NT2/D1 (cell line): Measurements from ENCODE around the gene RELL1.

Experiments used
- DNase-seq: peaks from one replicate; pipeline ENCODE4 v3.0.0-alpha.2; 2011; ENCODE audit warnings: low read depth, low spot score
- H3K27me3 ChIP-seq: 2 replicates; pipeline ENCODE4 v1.6.0; 2011; ENCODE audit warnings: mild to moderate bottlenecking; ENCODE audit not compliant: insufficient read length, insufficient read depth
- H3K36me3 ChIP-seq: 2 replicates; pipeline ENCODE4 v1.6.1; 2011; ENCODE audit warnings: mild to moderate bottlenecking, low read length, mixed read lengths; ENCODE audit not compliant: insufficient read depth, insufficient read length
- H3K4me1 ChIP-seq: 2 replicates; pipeline ENCODE4 v1.5.1; 2011; ENCODE audit not compliant: insufficient read depth, insufficient read length
- H3K4me3 ChIP-seq: 2 replicates; pipeline ENCODE4 v1.5.1; 2011; ENCODE audit warnings: low read depth; ENCODE audit not compliant: insufficient read length
- H3K9ac ChIP-seq: 2 replicates; pipeline ENCODE4 v1.6.0; 2011; ENCODE audit warnings: low read depth; ENCODE audit not compliant: insufficient read length
- H3K9me3 ChIP-seq: 2 replicates; pipeline ENCODE4 v1.5.1; 2011; ENCODE audit warnings: mild to moderate bottlenecking, low read length; ENCODE audit not compliant: insufficient read depth
- SUZ12 ChIP-seq: IDR thresholded peaks from 2 replicates; pipeline ENCODE4 v1.6.1; 2011; ENCODE audit not compliant: insufficient read length, insufficient read depth; ENCODE audit errors: extremely low read depth
- YY1 ChIP-seq: IDR thresholded peaks from 2 replicates; pipeline ENCODE4 v1.6.1; 2011; ENCODE audit not compliant: insufficient read length, insufficient read depth
- ZNF274 ChIP-seq: IDR thresholded peaks from 2 replicates; pipeline ENCODE4 v1.6.1; 2011; ENCODE audit warnings: mild to moderate bottlenecking, low read depth, low read length

The RELL1 gene

DNA sequence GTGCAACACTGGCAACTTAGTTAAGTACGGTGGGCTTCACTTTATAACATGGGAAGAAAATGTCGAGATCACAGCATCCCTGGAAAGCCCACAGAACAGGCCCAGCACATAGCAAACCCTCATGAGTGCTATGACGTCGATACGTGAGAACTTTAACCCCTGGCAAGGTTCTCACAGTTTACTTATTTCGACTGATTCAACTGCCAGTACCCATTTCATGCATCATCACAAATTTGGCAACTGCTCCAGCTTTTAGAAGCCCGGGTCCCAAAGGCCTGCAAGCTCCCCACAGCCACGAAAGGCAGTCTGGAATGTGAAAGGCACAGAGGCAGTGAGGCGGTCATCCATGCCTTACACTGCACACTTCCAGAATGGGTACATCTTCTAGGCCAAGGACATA is 41.2 kb downstream of the RELL1 start:
- no peaks in the 10 kb centered on the region for H3K27me3 ChIP-seq
- no peak overlapping the region for H3K9ac ChIP-seq
- no peak overlapping the region for H3K4me3 ChIP-seq
- no peaks in the 10 kb centered on the region for H3K9me3 ChIP-seq
- peaks cover 4% of the 10 kb centered on the region for H3K4me1 ChIP-seq
- no peak for DNase-seq
- no peak for TF ChIP-seq YY1
- no peak for TF ChIP-seq SUZ12
- no peak for TF ChIP-seq ZNF274
- peaks cover 8% of the 10 kb centered on the region for H3K36me3 ChIP-seq

DNA sequence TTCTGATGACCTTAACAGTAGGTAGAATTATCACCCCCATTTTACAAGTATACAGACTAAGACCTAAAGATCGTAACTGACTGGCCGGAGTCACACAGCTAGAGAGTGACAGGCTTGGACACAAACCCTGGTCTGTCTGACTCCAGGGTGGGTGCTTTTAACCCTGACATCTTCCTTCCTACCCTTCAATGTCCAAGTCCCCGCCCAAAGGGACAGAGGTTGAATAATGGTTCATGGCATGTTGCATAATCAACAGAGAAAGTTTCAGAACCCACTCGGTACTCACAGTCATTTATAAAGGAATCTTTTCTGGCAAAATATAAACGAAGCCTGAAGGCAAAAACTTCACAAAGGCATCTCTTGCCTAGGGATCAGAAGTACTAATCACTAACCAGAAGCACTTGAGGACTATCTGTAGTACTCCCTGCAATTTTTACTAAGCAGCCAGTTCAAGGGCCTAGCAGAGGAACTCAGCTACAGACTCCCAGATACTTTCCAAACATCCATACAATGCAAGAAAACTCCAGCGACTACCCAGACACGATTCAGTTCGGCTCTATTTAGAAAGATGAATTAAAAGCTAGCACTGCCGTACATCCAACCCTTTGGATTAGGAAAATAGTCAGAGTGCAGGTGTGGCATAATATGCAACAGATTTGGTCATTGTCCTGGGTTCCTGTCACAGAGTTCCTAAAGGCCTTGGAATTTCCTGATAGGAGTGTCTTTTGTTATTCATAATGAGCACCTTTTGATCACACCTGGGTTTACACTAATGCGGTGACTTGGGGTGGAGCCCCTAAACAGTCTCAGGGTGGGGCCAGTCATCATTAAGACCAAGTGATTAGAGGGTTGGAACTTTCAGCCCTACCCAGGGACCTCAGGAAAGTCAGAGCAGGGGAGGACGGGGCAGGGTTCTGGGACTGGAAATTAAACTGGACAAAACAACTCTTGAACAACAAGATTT is 44.0 kb downstream of the RELL1 start:
- Histone ChIP-seq H3K27me3 (no peaks in the 10 kb centered on the region), H3K36me3 (peaks cover 19% of the 10 kb centered on the region), H3K4me3 (no peak overlapping the region), H3K9ac (no peak overlapping the region), H3K9me3 (no peaks in the 10 kb centered on the region), H3K4me1 (peaks cover 2% of the 10 kb centered on the region)
- TF ChIP-seq ZNF274 (no peak), YY1 (no peak), SUZ12 (no peak)
- DNase-seq, result no peak

DNA sequence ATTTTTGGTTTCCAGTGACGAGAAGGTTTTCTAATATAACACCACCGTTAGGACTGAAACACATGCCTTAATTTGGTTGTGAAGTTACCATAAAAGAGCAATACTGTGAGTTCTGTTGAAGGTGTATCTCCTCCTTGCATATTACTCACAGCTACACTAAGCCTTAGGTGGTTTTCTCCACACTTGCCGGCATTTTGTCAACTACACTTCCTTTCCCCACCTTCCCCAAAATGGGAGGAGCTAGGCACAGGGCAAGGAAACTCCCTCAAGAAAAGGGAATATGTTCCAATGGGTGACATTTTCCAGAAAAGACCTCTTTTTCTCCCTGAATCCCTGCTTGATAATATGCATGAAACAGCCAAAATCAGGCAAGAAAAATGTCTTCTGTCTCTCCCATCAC is 44.8 kb downstream of the RELL1 start:
- no peak for DNase-seq
- Histone ChIP-seq H3K4me1 (peaks cover 2% of the 10 kb centered on the region), H3K4me3 (no peak overlapping the region), H3K9ac (no peak overlapping the region), H3K27me3 (no peaks in the 10 kb centered on the region), H3K9me3 (no peaks in the 10 kb centered on the region), H3K36me3 (peaks cover 16% of the 10 kb centered on the region)
- TF ChIP-seq ZNF274 (no peak), YY1 (no peak), SUZ12 (no peak)

DNA sequence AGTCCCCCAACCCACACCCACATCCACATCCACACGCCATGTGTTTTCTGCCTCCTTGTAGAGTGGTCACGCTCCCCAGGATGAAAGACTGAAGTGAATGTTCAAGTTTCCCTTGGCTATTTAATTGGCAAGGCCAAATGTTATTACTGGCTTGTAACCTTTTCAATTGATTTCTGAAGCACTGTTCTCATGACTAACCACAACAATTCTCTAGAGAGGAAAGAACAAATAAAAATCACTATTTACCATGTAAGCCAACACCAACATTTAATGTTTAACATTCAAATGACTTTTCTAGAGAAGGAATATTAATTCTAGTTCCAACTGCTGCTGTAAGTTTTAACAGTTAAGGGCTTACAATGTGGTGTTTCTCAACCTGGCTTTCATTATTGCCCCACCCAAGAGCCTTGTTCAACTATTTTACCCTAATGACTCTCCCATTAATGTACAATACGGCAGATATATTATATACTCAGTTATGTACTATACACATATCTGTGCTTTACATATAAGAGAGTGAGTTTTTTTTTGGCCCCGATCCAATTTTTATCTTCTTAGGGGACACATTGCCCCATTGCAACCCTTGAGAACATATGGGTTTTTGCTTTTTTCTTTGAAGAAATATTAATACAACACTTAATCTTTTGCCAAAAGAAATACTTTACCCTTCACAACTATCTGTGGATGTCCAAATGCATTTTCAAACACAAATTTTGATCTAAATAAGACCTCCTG is 46.5 kb downstream of the RELL1 start:
- no peaks in the 10 kb centered on the region for H3K27me3 ChIP-seq
- H3K36me3 ChIP-seq, result peaks cover 18% of the 10 kb centered on the region
- H3K4me3 ChIP-seq, result no peak overlapping the region
- DNase-seq, result no peak
- no peak for TF ChIP-seq SUZ12
- no peak for TF ChIP-seq ZNF274
- TF ChIP-seq YY1, result no peak
- H3K9me3 ChIP-seq, result no peaks in the 10 kb centered on the region
- H3K9ac ChIP-seq, result no peak overlapping the region
- no peaks in the 10 kb centered on the region for H3K4me1 ChIP-seq

DNA sequence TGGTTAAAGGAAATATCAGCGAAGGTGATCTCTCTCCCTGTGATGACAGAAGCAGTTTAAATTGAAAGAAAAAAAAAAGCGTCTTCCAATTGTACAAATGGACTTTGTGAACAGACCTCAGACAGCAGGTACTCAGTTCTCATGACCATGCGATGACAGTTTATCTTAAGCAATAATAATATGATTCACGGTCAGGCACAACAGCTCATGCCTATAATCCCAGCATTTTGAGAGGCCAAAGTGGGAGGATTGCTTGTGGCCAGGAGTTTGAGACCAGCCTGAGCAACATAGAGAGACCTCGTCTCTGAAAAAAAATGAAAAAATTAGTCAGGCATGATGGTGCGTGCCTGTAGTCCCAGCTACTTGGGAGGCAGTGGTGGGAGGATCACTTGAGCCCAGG is 51.0 kb downstream of the RELL1 start:
- TF ChIP-seq SUZ12, result no peak
- DNase-seq, result no peak
- no peaks in the 10 kb centered on the region for H3K9me3 ChIP-seq
- H3K36me3 ChIP-seq, result peaks cover 39% of the 10 kb centered on the region
- no peak overlapping the region for H3K4me3 ChIP-seq
- no peaks in the 10 kb centered on the region for H3K4me1 ChIP-seq
- no peak overlapping the region for H3K9ac ChIP-seq
- no peaks in the 10 kb centered on the region for H3K27me3 ChIP-seq

DNA sequence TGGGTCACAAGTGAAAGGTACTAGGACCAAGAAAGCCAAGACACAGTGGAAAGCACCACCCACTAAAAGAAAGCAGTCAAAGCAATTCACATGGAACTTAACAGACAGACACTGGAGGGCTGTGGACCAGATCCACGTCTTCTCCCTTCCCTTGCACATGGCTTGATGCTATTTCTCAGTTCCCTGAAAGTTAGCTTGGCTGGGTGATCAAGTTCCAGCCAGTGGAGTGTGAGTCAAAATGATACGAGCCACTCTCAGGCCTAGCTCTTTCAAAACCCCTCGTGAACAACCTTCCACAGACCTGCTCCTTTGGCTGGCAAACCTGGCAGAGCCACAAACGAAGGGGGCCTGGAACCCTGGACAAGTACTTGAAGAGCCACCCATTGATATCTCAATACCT is 52.0 kb downstream of the RELL1 start:
- Histone ChIP-seq H3K27me3 (no peaks in the 10 kb centered on the region), H3K4me3 (no peak overlapping the region), H3K9me3 (no peaks in the 10 kb centered on the region), H3K9ac (no peak overlapping the region), H3K4me1 (no peaks in the 10 kb centered on the region), H3K36me3 (peaks cover 46% of the 10 kb centered on the region)
- no peak for DNase-seq
- TF ChIP-seq ZNF274, result no peak
- no peak for TF ChIP-seq YY1
- no peak for TF ChIP-seq SUZ12

DNA sequence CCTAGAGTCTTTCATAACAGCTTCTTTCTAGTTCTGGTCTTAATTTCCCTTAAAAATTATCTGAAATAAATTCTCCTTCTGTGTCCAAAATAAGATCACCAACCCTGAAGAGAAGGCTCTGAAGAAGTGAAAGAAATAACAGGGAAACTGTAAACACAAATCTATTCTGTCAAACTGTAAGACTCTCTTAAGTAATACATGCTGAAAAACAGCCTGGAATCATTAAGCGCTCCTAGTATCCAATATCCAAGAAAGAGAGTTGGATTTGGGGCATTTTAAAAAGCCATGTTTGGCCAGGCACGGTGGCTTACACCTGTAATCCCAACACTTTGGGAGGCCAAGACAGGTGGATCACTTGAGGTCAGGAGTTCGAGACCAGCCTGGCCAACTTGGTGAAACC is 53.3 kb downstream of the RELL1 start:
- H3K36me3 ChIP-seq, result peaks cover 50% of the 10 kb centered on the region
- TF ChIP-seq YY1 (no peak), SUZ12 (no peak), ZNF274 (no peak)
- H3K9ac ChIP-seq, result no peak overlapping the region
- DNase-seq, result no peak
- no peak overlapping the region for H3K4me3 ChIP-seq
- H3K4me1 ChIP-seq, result no peaks in the 10 kb centered on the region
- H3K27me3 ChIP-seq, result no peaks in the 10 kb centered on the region
- no peaks in the 10 kb centered on the region for H3K9me3 ChIP-seq
